HepG2 (cell line): ENCODE measurements around the gene OGFR. TPM values are rescaled to one million over a fixed set of nuclear protein-coding genes. Genes with fewer than 3 reads are reported as not detected.

ENCODE experiments used
- HIC2 ChIP-seq: sonication (generic); formaldehyde crosslinking; IDR thresholded peaks from 2 replicates; pipeline ENCODE4 v1.9.0; 2022; ENCODE audit warnings: low read depth, missing genetic modification reagents
- HNRNPL ChIP-seq: fragments of 200-400 bp; formaldehyde crosslinking; IDR thresholded peaks from 2 replicates; pipeline ENCODE4 v1.6.1; 2017; ENCODE audit warnings: mild to moderate bottlenecking, low read depth, low read length
- LCORL ChIP-seq, 2 experiments: fragments of 450-650 bp in 1 of 2; sonication (generic) in 1 of 2; formaldehyde crosslinking in 1 of 2; IDR thresholded peaks; 2 replicates each; pipeline versions ENCODE4 v1.5.0 to v1.6.1; 2017 to 2020; ENCODE audit warnings: antibody characterized with exemption in 1 of 2, missing genetic modification reagents in 1 of 2
- MTA1 ChIP-seq: sonication (generic); formaldehyde crosslinking; IDR thresholded peaks from 2 replicates; pipeline ENCODE4 v1.4.0; 2020; ENCODE audit warnings: missing genetic modification reagents, mild to moderate bottlenecking, borderline replicate concordance
- RXRA ChIP-seq: sonication (generic); formaldehyde crosslinking; IDR thresholded peaks from 2 replicates; pipeline ENCODE4 v1.5.1; 2020; ENCODE audit warnings: missing genetic modification reagents
- TFAP4 ChIP-seq: sonication (generic); IDR thresholded peaks from 2 replicates; pipeline ENCODE4 v1.6.1; 2016; ENCODE audit warnings: low read depth, borderline replicate concordance
- ZBTB7B ChIP-seq: sonication (generic); formaldehyde crosslinking; IDR thresholded peaks from 2 replicates; pipeline ENCODE4 v1.4.0; 2020; ENCODE audit warnings: missing genetic modification reagents
- ZNF333 ChIP-seq: sonication (generic); formaldehyde crosslinking; IDR thresholded peaks from 2 replicates; pipeline ENCODE4 v1.4.0; 2020; ENCODE audit warnings: mild to moderate bottlenecking, missing genetic modification reagents, borderline replicate concordance
- ZNF383 ChIP-seq: sonication (generic); formaldehyde crosslinking; IDR thresholded peaks from 2 replicates; pipeline ENCODE4 v1.4.0; 2020; ENCODE audit warnings: missing genetic modification reagents, mild to moderate bottlenecking, borderline replicate concordance
- polyA plus RNA-seq, 8 experiments: library from polyadenylated mRNA; depleted of rRNA in 3 of 8; stranded (reverse) in 7 of 8; unstranded in 1 of 8; fragments of >200 nt; fragmentation: Illumina TruSeq in 4 of 8; extraction: Trizol in 4 of 8; gene quantifications; 2 replicates each; pipeline versions ENCODE4 v1.2.1 to v1.2.3, GENCODE V29; 2011 to 2016; ENCODE audit warnings: low read depth in 4 of 8, missing spikeins in 1 of 8, mixed read lengths in 1 of 8; ENCODE audit not compliant: insufficient read depth in 1 of 8
- total RNA-seq, 5 experiments: library from RNA; depleted of rRNA; stranded (reverse); fragments of >200 nt; fragmentation: Illumina TruSeq; extraction: Trizol; gene quantifications; 2 replicates each; pipeline ENCODE4 v1.2.3, GENCODE V29; 2016; ENCODE audit warnings: low read depth in 1 of 5

Gene OGFR
- total and polyA plus RNA-seq, 2 of the 13 experiments (the other 11 are each of a cell fraction or from before 2014, with no cell fraction given), result 47.7 to 81.8 TPM

GRCh38 chr20:62832951-62833391 lies 28.3 kb downstream of the OGFR start (continued):
- TF ChIP-seq TFAP4 (peak; percentile 39; the same call in 1 of the 2 replicates), MTA1 (CRISPR knock-in tag) (peak; percentile 29; the same call in 1 of the 2 replicates), HNRNPL (0 out of 2 replicates have a peak, but pooled peaks have one; percentile 58), HIC2 (CRISPR knock-in tag) (peak; percentile 48; the same call in 1 of the 2 replicates), ZNF333 (CRISPR knock-in tag) (0 out of 2 replicates have a peak, but pooled peaks have one; percentile 44), ZBTB7B (CRISPR knock-in tag) (peak; percentile 19; the same call in 1 of the 2 replicates), ZNF383 (CRISPR knock-in tag) (no peak), RXRA (CRISPR knock-in tag) (0 out of 2 replicates have a peak, but pooled peaks have one; percentile 3), LCORL (IDR thresholded peaks at IDR 0.05) (no peak), LCORL (CRISPR knock-in tag; IDR thresholded peaks at IDR 0.05) (peak; percentile 43; the same call in 1 of the 2 replicates)
